ENCODE data around the gene MUC6.

DNA sequence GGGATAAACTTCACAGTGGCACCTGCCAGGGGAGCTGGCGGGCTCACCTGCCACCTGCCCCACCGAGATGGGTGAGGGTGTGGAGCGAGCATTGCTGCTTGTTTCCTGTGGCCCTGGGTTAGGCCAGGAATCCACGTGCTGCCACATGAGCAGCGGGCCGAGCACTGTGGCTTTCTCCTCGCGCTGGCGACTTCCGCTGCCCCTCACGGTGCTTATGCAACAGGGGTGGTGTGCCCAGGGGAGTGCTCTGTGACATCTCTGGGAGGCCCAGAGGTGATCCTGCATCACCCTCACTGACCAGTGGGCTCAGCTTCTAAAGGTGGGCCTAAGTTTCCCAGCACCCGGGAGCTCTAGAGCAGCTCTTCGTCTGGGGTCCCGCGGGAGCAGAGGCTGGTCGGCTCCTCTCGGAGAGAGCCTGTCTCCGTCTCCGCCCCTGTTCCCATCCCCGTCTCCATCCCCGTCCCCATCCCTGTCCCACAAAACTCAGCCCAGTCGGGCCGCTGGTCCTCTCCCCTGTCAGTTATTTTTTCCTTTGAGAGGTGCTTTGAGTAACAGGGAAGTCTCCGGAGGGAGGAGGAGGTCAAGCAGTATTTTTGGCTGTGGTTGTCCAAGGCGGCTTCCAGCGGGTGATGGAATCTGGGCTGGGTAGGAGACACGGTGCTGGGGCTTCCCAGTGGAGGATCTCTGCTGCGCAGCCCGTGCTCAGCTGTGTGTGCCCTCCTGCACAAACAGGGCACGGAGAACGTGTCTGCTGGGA lies 68.3 kb downstream of the MUC6 start:
- TF ChIP-seq, protein P1, sequence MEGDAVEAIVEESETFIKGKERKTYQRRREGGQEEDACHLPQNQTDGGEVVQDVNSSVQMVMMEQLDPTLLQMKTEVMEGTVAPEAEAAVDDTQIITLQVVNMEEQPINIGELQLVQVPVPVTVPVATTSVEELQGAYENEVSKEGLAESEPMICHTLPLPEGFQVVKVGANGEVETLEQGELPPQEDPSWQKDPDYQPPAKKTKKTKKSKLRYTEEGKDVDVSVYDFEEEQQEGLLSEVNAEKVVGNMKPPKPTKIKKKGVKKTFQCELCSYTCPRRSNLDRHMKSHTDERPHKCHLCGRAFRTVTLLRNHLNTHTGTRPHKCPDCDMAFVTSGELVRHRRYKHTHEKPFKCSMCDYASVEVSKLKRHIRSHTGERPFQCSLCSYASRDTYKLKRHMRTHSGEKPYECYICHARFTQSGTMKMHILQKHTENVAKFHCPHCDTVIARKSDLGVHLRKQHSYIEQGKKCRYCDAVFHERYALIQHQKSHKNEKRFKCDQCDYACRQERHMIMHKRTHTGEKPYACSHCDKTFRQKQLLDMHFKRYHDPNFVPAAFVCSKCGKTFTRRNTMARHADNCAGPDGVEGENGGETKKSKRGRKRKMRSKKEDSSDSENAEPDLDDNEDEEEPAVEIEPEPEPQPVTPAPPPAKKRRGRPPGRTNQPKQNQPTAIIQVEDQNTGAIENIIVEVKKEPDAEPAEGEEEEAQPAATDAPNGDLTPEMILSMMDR (IDR thresholded peaks at IDR 0.05): no peak
- TF ChIP-seq POLR2A (IDR thresholded peaks at IDR 0.05): no peak

All from uterus (tissue), 2 donors.